Measurements from ENCODE around the gene YARS1.

The YARS1 gene

DNA sequence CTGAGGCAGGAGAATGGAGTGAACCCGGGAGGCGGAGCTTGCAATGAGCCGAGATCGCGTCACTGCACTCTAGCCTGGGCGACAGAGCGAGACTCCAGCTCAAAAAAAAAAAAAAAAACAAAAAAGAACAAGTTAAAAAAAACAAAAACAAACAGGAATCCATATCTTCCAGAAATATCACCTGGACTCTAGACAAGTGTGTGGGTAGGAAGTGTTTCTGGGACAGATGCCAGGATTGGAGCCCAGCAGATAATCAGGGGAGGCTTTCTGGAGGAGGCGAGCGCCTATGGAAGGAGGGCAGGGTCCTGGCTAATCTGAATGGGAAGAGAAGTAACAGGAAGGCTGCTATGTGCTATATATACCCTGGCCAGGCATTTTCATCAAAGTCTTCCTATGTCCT is 71.0 kb downstream of the YARS1 start:
- DNase-seq (ENCODE audit: low read depth in 1 of 2, low spot score in 1 of 2), result no peak

DNA sequence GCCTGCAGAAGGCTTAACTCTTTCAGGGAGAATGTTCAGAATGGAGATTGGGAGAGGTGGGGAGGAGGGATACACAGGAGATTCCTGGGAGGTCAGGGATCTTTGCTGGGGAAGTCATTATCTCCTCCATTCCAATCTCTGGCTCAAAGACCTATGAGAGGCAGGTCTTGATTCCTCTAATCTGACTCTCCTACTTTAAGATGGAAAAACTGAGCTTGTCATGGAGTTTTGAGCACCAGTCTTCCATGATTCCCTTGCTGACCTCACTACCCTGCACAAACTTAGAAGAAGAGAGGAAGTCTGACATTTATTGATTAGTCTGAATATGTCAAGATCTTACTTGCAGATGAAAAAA is 73.1 kb downstream of the YARS1 start:
- no peak for DNase-seq (ENCODE audit: low read depth in 1 of 2, low spot score in 1 of 2)

DNA sequence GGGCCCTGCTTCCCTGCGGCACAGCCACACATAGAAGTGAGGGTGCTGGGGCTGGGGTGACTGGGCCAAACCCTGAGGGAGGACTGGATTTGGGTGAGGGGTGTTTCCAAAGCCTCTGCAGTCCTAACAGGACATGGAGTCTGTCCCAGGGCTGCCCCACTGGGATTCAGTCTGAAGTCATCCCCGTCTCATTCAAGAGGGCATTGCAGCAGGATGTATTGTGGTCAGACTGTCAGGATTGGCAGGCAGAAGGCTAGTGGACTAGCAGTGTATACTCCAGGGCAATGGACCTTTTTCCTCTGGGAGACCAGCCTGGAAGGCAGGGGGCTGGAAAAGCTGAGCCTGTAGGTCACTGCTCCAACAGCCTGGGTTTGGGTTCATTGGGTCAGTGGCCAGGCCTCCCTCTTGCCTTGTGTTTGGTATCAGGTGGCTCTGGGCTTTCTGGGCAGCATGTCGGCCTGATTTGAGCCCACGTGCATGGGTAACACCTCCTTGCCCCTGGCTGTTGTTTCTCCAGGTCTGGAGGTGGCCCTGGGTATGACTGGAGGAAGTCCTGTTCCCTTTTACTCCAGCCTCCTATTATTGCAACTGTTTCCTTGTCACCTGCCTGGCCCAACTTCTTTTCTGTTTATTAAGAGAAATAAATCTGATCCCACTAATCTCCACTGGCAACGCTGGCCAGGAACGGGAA is 73.6 kb downstream of the YARS1 start:
- DNase-seq (ENCODE audit: low read depth in 1 of 2, low spot score in 1 of 2), result no peak

DNA sequence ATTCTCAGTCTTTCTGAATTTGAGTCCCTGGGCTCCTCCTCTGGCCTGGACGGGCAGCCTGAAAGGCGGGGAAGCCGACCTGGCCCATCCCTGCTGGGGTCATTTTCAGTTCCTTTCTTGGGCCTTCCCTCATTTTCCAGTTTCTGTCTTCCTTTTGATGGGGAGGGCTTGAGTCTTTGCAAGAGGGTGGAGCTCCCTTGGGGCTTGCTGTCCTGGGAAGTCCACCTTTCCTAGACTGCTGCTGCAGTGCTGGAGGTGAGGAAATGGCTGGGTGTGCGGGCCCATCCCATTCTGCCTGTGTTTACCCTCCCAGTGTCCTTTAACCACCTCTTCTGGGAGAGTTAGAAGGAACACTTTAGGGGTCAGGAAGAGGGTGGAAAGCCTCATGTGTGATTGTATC is 74.2 kb downstream of the YARS1 start:
- no peak for DNase-seq (ENCODE audit: low read depth in 1 of 2, low spot score in 1 of 2)

DNA sequence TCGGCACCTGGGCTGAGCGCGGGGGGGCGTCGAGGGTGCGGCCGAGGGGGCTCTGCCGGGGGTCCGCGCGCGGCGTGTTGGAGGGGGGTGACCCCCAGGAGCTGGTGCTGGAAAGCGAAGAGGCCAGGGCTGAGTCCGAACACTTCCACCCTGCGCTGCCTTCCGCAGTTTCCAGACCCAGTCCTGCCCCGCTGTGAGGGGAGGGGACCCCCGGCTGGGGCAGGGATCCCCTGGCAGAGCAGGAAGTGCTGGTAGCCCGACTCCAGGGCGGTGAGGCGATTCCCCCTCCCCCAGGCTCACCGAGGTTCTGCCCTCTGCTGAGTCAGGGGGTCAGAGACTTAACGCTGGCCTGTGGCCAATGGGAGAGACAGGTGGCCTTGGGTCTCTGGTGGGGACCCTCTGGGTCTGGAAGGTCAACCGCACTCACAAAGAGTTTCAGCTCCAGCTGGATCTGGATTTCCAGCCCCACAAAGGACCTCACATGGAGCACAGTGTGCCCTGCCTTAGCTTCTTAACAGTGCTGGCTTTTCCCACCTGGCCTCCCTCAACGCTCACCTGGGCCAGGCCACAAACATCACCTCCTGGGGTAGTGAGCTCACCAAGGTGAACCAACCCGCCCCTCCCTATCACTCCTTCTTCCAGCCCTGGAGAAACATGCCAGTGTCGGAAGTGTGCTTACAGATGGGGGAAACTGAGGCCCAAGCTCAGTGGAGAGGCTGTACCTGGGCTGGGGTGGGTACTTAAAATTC is 74.8 kb downstream of the YARS1 start:
- DNase-seq (ENCODE audit: low read depth in 1 of 2, low spot score in 1 of 2), result no peak

DNA sequence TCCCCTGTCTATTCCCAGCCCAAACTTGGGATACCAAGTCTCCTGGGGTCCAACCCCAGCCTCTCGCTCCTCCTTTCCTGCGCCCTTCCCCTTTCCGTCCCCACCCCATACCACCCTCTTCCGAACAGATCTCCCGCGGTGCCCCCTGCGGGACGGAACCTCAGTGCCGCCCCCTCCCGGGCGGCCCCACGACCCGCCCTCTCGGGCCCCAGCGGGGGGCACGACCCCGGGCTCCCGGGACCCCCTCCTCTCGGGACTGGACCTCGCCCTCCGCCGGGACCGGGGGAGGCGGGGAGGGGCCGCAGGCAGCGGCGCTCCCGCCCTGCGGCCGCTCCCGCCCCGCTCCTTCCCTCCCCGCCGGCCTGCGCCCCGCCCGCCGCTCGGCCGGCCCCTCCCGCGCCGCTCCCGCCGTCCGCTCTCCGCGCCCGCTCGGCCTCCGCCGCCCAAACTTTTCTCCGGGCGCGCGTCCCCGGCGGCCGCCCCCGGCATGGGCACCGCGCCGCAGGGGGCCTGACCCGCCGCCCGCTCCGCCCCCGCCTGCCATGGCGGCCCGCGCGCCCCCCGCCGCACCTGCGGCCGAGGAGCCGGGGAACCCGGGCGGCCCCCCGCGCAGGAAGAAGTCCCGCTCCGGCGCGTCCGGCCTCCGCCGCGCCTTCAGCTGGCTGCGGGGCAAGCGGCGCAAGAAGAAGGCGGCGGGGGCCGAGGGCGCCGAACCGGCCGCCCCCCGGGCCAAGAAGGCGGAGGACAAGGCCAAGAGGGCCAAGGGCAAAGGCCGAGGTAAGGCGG is 75.6 kb downstream of the YARS1 start:
- no peak for DNase-seq (ENCODE audit: low read depth in 1 of 2, low spot score in 1 of 2)

DNA sequence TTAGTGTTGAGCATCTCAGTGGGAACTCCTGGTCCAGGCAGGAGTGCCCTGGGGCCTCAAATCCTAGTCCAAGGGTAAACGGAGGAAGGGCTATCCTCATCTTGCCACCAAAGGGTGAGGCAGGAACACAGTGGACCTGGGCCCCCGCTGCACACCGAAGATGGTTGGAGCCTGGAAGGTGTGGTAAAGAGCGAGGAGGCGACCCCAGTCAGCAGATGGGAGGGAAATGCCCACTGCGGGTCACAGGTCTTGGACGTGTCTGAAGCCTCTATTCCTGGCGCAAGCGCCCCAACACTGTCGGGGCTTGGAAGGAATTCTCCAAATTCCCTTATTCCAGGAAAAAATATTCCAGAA is 76.1 kb downstream of the YARS1 start:
- no peak for DNase-seq (ENCODE audit: low read depth in 1 of 2, low spot score in 1 of 2)

DNA sequence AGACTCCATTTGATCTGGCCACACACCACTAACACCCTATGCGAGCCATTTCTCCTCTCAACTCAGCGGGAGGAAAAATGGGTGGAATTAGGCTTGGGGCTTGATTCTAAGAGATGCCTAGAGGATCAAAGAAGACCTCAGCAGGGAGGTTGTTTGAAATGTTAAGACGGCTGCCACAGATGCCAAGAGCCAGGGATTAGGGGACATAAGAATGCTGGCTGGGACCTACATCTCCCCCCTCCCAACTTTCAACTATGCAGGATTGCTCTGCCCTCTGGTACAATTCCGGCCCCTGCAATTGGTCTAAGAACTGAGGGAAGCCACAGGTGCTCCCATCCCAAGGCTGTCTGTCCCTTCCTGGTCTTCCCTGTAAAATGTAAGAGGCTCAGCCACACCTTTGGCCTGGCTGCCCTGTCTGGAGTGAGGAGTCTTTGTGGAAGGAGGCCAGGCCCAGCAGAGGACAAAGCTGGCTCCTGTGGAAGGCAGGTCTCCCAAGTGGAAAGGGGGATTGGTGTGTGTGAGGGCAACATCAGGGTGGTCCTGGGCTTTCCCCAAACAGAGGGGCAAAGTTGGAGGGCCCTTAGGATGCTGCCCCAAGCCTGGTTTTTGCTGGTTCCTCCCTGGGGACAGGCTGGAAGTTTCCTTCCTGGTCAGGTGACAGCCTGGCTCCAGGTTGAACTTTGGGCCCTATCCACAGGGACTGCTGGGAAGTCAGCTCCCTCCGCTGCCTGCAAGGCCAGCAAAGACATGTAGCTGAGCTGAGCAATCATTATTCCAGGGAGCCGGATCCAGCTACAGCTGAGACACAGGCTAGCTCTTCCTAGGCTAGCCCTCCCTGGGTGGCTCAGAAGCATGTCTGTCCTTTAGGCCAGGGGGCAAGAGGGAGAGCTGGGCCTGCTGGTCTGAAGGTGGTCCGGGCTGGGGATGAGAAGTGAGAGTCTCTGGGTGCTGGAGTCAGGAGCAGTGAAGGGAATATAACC is 80.1 kb downstream of the YARS1 start:
- no peak for DNase-seq (ENCODE audit: low read depth in 1 of 2, low spot score in 1 of 2)

DNA sequence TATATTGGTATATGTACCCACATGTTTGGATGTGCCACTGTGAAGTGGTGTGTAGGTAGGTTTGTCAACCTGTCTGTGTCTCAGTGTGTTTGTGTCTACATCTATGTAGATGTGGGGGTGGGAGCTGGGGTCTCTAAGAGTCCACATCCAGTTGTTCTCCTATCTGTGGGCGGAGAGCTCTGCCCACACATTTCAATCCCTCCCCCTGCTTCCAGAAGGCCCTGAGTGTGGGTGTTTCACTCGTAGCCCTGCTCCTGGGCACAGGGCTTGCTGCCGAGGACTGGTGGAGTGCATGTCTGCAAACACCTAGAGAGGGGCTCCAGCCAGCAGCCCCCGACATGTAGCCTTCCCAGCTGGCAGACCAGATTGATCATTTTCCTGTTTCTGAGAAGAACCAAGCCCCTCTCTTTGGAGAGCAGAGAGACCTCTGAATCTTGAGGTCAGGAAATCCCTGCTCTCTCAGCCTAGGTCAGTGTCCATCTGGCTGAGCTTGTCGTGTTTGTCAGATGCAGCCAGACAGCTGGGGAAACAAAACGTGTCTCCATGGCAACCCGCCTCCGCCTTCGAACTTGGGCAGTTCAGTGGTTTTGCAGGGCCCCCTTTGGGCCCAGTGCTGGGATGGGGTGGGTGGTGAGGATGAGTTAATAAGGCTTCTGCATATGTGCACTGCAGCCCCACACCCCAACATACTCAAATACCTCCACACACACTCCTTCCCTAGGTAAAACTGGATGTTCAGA is 83.4 kb downstream of the YARS1 start:
- DNase-seq (ENCODE audit: low read depth in 1 of 2, low spot score in 1 of 2), result no peak

DNA sequence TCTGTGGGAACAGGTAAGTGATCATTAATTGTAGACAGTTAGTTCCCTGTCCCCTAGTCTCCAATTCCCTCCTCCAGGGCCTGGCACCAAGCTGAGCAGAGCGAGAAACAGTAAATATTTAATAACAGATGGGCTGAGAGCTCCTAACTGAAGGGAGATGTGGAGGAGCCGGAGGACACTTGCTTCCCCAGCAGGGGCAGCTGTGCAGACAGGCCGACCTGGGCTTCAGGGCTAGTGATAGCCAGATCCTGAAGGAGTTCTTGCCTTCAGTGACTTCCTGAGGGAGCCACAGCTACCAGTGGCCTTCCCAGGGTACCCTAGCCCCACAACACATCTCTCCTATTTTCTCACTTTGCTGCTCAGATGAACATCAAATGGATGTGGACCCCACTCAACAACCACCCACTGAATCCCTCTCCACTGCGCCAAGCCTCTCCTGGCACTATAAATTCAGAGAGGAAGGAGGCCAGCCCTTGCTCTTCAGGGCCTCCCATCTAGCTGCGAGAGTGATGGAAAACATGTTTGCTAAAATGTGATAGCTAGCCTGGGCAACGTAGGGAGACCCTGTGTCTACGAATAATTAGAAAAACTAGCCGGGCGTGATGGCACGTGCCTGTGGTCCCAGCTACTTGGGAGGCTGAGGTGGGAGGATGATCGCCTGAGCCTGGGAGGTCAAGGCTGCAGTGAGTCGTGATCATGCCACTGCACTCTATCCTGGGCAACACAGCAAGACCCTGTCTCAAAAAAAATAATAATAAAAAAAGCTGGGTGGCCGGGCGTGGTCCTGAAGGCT is 87.7 kb downstream of the YARS1 start:
- DNase-seq (ENCODE audit: low read depth in 1 of 2, low spot score in 1 of 2), result no peak

DNA sequence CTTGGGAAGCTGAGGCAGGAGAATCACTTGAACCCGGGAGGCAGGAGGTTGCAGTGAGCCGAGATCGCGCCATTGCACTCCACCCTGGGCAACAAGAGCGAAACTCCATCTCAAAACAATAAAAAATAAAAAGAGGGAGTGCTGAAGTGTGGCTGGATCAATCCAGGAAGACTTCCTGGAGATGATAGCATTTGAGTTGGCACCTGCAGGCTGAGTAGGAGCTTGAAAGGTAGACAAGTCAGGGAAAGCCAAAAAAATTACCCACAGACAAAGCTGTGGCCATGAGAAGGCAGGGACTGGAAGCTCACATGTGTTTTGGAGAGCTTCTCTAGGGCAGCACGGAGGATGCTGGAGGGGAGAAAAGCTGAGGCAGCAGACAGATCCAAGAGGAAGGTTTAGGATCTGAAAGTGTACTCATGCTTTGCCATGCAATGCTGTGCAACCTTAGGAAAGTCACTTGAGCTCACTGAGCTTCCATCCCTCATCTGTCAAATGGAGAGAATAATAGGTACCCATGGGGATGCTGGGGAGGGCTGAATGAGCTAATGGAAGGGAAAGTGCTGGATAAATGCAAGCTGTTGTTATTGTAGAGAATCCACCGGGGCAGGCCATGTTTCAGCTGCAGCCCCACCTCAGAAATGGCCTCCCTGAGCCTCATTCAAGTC is 88.6 kb downstream of the YARS1 start:
- DNase-seq (ENCODE audit: low read depth in 1 of 2, low spot score in 1 of 2), result no peak

DNA sequence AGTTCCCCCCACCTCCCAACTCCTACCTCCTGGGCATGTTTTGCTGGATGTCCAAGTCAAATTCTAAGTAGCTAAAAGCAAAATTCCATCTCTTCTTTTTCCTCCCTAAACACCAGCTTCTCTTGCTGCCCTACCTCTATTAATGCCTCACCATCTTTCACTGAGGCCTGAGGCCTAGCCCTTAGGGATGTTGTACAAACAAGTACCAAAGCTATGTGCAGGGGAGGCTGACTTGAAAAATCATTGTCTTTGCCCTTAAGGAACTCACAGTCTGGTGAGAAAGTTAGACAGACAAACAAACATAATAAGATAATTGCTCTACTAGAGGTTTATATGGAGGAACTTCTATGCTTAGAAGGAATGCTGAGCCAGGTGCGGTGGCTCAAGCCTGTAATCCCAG is 89.3 kb downstream of the YARS1 start:
- DNase-seq (ENCODE audit: low read depth in 1 of 2, low spot score in 1 of 2), result no peak

DNA sequence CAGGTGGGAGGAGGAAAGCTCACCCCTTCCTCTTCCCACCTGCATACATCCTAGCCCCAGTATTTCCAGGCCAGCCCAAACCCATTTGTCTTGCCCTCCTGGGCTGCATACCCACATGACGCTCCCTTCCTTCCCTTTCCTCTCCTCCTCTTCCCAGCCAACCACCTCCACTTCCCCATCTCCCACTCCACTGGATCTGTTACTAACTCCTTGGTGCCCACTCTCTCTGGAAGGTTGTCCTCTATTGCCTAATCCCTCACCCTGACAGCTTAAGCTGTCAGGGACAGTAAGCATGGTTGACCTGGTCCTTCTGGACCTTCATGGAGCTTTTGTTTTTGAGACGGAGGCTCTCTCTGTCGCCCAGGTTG is 91.6 kb downstream of the YARS1 start:
- no peak for DNase-seq (ENCODE audit: low read depth in 1 of 2, low spot score in 1 of 2)

All from activated CD4-positive, alpha-beta T cell treated with anti-CD3 and anti-CD28 coated beads, Interleukin-2, amount 50 U/mL, for 24 hours (primary cell).